DMS53 treated with DMSO at 0.1 percent for 48 hours (cell line): ENCODE data around the gene PTPRZ1.

Experiments used
- DNase-seq: peaks from one replicate; lab custom pipeline; 2025; ENCODE audit not compliant: unreplicated experiment; lab: John Stamatoyannopoulos, UW

The PTPRZ1 gene

DNA sequence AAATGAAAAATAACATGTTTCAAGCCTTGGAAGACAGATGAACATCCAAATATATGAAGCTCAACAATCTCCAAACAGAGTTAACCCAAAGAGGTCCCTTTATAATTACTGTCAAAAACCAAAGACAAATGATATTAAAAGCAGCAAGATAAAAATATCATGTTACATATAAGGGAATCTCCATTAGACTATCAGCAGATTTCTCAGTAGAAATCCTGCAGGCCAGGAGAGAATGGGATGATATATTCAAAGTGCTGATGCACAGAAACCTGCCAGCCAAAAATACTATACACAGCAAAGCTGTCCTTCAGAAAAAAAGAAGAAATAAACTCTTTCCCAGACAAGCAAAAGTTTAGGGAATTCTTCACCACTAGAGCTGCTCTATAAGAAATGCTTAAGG lies 230.1 kb downstream of the PTPRZ1 start:
- no peak for DNase-seq
